Measurements from ENCODE around the gene PLA2G15. TPM values are rescaled to one million over a fixed set of nuclear protein-coding genes. Genes with fewer than 3 reads are reported as not detected.

PLA2G15 gene
- total and polyA plus RNA-seq, 2 of the 13 experiments (the other 11 are each of a cell fraction or from before 2014, with no cell fraction given) = 14.4 to 23.7 TPM

DNA sequence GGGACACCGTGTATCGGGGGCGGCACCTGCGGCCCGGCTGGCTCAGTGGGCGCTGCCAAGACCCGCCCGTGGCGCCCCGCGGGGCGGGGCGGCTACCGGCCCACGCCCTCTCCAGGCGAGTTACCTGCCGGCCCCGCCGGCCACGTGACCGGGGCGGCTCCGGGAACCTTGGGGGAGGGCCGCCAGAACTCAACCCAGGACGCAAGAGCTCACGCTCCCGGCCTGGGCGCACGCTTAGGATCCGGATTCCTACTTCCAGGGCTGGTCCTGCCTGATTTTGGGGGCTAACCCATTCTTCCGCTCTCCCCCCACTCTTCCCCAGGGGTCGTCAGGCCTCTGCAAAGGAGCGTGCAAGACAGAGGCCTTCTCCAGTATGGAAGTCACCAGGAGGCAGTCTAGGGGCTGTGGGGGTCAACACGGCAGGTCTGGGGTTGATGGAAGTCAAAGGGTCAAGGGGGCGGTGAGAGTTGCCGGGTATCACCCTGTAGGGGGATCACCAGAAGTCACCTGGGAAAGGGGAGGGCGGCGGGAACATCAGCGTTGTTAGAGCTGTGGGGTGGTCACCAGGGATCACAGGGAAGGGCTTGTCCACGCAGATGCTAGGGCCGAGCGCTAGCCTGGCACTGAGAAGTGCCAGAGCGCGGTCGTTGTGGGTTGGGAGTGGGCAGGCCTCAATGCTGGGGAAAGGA is 8.9 kb upstream of the PLA2G15 start (continued):
- TF ChIP-seq EEA1 (CRISPR knock-in tag; IDR thresholded peaks at IDR 0.05; ENCODE audit: borderline replicate concordance) = no peak
- no peak for TF ChIP-seq ARNT (IDR thresholded peaks at IDR 0.05)
- TF ChIP-seq, protein P1, sequence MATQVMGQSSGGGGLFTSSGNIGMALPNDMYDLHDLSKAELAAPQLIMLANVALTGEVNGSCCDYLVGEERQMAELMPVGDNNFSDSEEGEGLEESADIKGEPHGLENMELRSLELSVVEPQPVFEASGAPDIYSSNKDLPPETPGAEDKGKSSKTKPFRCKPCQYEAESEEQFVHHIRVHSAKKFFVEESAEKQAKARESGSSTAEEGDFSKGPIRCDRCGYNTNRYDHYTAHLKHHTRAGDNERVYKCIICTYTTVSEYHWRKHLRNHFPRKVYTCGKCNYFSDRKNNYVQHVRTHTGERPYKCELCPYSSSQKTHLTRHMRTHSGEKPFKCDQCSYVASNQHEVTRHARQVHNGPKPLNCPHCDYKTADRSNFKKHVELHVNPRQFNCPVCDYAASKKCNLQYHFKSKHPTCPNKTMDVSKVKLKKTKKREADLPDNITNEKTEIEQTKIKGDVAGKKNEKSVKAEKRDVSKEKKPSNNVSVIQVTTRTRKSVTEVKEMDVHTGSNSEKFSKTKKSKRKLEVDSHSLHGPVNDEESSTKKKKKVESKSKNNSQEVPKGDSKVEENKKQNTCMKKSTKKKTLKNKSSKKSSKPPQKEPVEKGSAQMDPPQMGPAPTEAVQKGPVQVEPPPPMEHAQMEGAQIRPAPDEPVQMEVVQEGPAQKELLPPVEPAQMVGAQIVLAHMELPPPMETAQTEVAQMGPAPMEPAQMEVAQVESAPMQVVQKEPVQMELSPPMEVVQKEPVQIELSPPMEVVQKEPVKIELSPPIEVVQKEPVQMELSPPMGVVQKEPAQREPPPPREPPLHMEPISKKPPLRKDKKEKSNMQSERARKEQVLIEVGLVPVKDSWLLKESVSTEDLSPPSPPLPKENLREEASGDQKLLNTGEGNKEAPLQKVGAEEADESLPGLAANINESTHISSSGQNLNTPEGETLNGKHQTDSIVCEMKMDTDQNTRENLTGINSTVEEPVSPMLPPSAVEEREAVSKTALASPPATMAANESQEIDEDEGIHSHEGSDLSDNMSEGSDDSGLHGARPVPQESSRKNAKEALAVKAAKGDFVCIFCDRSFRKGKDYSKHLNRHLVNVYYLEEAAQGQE (IDR thresholded peaks at IDR 0.05; ENCODE audit: borderline replicate concordance in 1 of 2, low read depth in 1 of 2, low read length in 2 of 2) = 0 out of 4 replicates have a peak, but pooled peaks of 1 of the 2 experiments have one; percentile 46
- TF ChIP-seq RXRB (CRISPR knock-in tag; IDR thresholded peaks at IDR 0.05; ENCODE audit: borderline replicate concordance) = peak; percentile 32; the same call in 1 of the 2 replicates
- TF ChIP-seq RBM22 (optimal IDR thresholded peaks at IDR 0.05; ENCODE audit: low read length) = no peak
- no peak for TF ChIP-seq ZNF383 (CRISPR knock-in tag; IDR thresholded peaks at IDR 0.05; ENCODE audit: borderline replicate concordance)
- TF ChIP-seq, protein P2, sequence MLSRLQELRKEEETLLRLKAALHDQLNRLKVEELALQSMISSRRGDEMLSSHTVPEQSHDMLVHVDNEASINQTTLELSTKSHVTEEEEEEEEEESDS (CRISPR knock-in tag; IDR thresholded peaks at IDR 0.05; ENCODE audit: borderline replicate concordance) = no peak
- TF ChIP-seq RAD21 (CRISPR knock-in tag; IDR thresholded peaks at IDR 0.05) = peak; percentile 32; the same call in 1 of the 2 replicates
- no peak for TF ChIP-seq RNF2 (conservative IDR thresholded peaks at IDR 0.05; ENCODE audit: low read depth)
- TF ChIP-seq ZBTB38 (CRISPR knock-in tag; IDR thresholded peaks at IDR 0.05) = no peak
- no peak for TF ChIP-seq ZFP36 (IDR thresholded peaks at IDR 0.05; ENCODE audit: borderline replicate concordance, low read depth, low read length, partially characterized antibody)
- TF ChIP-seq ZBTB20 (CRISPR knock-in tag; IDR thresholded peaks at IDR 0.05; ENCODE audit: borderline replicate concordance, low read depth) = no peak
- TF ChIP-seq, protein P3, sequence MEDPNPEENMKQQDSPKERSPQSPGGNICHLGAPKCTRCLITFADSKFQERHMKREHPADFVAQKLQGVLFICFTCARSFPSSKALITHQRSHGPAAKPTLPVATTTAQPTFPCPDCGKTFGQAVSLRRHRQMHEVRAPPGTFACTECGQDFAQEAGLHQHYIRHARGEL (CRISPR knock-in tag; IDR thresholded peaks at IDR 0.05) = peak; percentile 73; the same call in 1 of the 2 replicates
- TF ChIP-seq ZNF530 (CRISPR knock-in tag; IDR thresholded peaks at IDR 0.05; ENCODE audit: low read depth) = no peak
- peak; percentile 53; the same call in 1 of the 2 replicates for TF ChIP-seq ZBTB7B (CRISPR knock-in tag; IDR thresholded peaks at IDR 0.05)
- TF ChIP-seq ATAD3A (CRISPR knock-in tag; IDR thresholded peaks at IDR 0.05) = no peak
- TF ChIP-seq, protein P4, sequence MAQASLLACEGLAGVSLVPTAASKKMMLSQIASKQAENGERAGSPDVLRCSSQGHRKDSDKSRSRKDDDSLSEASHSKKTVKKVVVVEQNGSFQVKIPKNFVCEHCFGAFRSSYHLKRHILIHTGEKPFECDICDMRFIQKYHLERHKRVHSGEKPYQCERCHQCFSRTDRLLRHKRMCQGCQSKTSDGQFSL (CRISPR knock-in tag; IDR thresholded peaks at IDR 0.05) = no peak
- TF ChIP-seq FOXP1 (IDR thresholded peaks at IDR 0.05) = no peak
- no peak for TF ChIP-seq FOXP1 (CRISPR knock-in tag; IDR thresholded peaks at IDR 0.05)
- 0 out of 2 replicates have a peak, but pooled peaks have one; percentile 57 for TF ChIP-seq SNAPC2 (CRISPR knock-in tag; IDR thresholded peaks at IDR 0.05)
- peak; percentile 30 for TF ChIP-seq RBM39 (IDR thresholded peaks at IDR 0.05; ENCODE audit: low read depth, low read length, poor library complexity, severe bottlenecking)
- no peak for TF ChIP-seq ZNF282 (IDR thresholded peaks at IDR 0.05; ENCODE audit: partially characterized antibody)
- TF ChIP-seq STAG1 (CRISPR knock-in tag; IDR thresholded peaks at IDR 0.05) = peak; percentile 12; the same call in 1 of the 2 replicates
- TF ChIP-seq, protein P5, sequence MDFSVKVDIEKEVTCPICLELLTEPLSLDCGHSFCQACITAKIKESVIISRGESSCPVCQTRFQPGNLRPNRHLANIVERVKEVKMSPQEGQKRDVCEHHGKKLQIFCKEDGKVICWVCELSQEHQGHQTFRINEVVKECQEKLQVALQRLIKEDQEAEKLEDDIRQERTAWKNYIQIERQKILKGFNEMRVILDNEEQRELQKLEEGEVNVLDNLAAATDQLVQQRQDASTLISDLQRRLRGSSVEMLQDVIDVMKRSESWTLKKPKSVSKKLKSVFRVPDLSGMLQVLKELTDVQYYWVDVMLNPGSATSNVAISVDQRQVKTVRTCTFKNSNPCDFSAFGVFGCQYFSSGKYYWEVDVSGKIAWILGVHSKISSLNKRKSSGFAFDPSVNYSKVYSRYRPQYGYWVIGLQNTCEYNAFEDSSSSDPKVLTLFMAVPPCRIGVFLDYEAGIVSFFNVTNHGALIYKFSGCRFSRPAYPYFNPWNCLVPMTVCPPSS (IDR thresholded peaks at IDR 0.05) = no peak
- TF ChIP-seq AKAP8 (CRISPR knock-in tag; IDR thresholded peaks at IDR 0.05) = no peak
- TF ChIP-seq ZNF44 (CRISPR knock-in tag; IDR thresholded peaks at IDR 0.05) = 0 out of 2 replicates have a peak, but pooled peaks have one; percentile 39

Measured in HepG2 (cell line).